ENCODE measurements around the gene TRAPPC2.
A peak's percentile ranks its signal among the peaks of the same experiment; 100 is the strongest.

Gene TRAPPC2

DNA sequence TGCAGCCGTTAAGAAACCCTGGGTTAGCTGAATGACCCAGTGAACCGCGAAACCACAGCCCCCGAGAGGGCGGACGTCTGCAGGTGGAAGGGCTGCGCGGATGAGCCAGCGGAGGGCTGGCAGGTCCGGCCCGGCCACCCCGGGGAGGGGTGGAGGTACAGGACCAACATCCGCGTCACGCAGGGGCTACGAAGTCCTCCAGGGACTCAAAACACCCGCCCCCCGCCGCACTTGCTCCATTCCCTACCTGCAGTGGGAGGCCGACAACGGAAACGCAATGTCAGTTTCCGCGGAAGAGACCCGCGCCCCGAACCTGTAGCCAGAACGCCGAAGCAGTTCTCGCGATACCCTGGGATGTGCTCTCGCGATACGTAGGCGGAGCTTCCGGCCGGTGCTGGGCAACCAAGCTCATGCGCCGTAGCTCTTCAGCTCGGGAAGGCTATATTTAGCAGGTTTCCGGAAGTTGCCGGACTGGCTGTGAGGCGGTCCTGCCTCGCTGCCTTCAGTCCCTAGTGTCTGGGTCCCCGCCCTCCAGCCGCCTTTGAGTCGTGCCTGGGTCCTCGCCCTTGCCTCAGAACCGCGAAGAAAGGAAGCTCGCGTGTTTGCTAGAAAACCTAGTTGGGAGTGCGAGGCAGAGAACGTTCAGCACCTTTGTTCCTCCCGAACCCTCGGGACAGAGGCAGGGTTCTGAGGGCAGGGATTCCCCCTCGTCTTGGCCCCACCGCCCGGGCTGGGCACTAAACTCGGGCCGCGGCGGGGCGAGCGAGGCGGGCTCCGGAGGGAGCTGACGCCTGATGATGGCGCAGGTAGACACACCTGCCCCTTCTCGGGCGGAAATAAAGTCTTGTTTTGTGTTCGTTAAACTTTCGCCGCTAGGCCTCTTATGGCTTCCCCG lies at the start of gene TRAPPC2, which contains the start of gene OFD1:
Gene TRAPPC2 (minus strand): TSS at position 343 of the 895 bp plus-strand sequence. CDS start 14,657 bp downstream, outside the sequence.
Gene OFD1 (plus strand): TSS at position 471 of the 895 bp plus-strand sequence. CDS start 324 bp downstream, at position 795.
- peak; percentile 96 to 100 (median 99) for DNase-seq

DNA sequence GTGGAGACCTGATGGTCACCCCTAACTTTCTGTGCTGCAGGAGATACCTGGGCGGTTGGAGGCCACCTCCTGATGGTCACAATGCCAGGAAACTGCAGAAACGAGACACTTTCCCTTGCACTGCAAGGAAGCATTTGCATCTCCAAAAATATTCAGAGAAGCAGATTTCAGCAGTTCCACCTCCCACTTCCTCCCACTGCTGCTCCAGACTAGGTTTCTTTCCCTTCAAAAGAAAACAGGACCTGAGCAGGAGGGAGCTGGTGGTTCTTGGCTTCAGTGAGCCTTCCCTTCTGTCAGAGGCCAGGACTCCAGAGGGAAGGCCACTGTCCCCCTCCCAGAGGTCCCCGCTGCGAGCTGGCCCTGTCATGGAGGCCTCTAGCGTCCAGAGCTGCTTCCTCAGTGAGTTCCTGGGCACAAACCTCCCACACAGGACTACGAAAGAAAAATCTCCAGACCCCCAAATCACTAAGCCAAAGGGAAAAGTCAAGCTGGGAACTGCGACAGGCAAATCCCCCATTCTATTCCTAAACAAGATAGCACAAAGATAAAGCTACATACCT lies 46.5 kb upstream of the TRAPPC2 start:
- DNase-seq = no peak

DNA sequence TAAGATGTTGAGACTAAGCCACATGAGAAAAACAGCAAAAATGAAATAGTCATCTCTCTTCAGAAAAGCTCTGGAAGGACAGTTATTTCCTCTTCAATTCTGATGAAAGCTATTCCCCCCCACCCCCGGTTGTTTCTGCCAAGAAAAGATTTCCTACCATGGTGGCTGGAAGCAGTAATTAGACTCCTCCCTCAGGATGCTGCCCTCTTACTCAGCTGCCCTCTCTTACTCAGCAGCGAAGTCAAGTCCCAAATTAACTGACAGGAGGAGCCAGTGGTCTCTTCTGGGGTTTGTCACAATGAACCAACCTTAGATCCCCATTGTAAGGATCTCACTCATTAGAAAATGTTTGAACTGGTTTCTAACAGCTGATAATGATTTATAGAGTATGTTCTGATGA lies 44.5 kb upstream of the TRAPPC2 start:
- DNase-seq = peak in 2 of 3 experiments; percentile 13 to 35

DNA sequence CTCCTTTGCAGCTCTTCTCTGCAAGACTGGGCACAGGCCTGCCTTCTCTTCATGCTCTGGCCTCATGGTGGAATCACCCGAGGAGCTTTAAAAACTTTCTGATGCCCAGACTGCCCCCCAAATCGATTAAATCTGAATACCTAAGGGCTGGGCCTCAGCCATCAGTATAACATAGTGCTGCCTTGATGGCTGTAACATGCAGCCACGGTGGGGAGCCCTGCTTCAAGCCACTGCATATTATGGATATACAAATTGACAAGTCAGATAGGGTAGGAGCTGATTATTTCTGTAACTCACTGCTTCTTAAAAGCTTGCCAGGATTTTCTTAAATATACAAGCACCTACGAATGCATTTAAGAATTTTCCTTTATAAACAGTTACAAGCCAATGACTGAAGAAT lies 42.0 kb upstream of the TRAPPC2 start:
- DNase-seq = no peak

DNA sequence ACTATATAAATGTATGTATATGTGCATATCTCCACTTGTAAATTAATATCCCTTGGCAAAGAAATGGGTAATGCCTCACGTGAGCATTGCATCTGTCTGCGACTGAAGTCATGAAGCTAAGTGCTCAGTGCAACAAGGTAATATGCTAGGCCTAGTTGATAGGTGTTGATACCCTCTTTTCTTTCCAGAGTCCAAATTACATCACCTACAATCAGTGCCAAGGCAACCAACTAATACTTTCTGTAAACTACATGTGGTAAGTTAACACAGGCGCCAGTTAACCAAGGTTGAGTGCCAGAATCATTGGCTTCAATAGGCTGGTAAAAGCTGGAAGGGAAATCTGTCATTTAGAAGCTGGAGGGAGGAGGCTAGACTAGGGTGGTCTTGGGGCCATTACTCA lies 41.4 kb upstream of the TRAPPC2 start:
- DNase-seq = no peak

DNA sequence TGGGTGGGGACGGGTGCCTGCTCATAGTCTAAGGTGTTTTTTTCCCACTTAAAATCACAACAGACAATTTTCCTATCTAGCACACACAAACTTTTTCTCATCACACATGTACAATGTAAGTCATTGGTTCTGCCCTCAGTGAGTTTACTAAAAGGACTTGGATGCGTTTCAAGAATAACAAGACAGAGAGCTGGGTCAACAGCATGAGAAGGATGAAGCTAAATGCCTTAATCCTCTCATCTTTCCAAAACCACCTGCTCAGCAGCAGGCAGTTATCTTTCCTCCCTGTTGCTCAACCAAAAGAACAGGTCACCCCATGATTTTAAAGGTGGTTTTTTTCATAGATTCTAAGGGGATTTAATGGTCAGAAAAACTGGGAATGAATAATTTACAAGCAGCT lies 40.3 kb upstream of the TRAPPC2 start:
- no peak for DNase-seq

DNA sequence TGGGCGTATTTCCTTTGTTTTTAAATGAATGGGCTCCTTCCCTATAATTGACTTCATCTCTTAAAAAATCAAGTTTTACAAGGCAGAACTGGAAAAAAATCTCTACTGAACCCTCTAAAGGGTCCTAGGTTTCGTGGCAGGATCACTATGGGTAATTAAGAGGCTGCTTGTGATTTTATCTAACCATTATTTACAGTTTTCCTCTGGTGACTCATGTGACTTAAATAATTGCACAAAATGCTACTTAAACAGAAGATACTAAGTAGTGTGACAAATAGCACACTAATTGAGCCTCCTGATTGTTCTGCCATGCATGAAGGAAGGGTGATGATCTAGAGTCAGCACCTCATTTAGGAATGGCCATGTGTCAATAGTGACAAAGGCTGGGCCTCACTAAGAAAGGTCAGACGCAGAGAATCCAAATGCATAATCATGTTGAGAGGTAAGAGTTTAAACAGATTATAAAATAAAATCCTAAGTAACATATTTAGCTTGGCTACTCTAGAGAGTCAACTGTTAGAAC lies 35.7 kb upstream of the TRAPPC2 start:
- peak in 2 of 3 experiments; percentile 70 to 94 for DNase-seq

DNA sequence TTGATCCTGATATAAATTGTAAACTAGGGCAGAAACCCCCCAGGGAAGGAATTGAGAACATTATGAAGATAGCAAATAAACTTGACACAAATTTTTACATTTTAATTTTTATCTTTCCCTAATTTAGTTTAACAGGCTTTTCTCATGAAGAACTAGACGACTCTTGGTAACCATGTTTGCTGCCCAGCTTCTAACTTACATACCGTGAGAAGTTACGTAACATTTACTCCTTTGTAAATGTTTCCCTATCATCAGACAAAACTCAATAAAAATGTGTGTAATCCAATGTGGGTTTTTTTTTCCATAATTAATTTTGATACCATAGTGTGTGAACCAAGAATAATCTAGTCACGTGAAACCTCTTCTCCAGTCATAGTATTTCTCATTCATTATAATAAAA lies 34.5 kb upstream of the TRAPPC2 start:
- no peak for DNase-seq

DNA sequence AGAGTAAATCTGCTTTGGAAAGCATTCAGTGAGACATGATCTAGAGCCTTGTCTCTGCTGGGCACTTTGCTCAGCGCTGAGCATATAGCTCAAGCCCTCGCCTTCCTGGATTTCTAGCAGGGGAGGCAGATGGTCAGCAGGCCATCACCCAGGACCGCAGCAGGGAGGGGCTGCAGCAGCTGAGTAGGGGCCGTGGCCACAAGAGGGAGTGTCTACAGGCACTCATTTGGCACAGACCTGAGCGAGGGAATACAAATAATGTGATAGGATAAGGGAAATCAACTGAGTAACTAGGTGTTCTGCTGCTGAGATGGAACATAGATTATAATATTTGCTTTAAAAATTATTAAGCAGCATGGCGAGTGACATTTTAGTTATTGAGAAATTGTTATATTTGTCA lies 30.3 kb upstream of the TRAPPC2 start:
- peak in 2 of 3 experiments; percentile 25 to 56 for DNase-seq

DNA sequence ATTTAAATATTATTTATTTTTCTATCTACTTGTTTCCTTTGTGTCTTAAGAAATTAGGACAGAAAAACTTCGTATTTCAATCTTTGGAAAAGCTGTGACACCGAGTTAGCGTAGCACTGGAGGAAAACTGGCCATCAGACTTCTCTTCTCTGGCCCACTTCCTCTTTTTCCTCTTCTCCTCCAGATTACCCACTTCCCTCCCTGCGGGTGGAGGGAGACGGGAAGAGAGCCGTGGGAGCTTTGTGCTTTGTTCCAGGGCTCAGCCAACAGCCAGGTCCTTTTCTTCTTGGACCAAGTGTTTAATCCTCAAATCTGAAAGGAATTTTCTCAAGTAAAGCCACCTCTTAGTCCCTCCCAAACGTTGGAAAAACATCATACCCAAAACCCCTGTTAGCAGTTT lies 29.9 kb upstream of the TRAPPC2 start:
- no peak for DNase-seq

DNA sequence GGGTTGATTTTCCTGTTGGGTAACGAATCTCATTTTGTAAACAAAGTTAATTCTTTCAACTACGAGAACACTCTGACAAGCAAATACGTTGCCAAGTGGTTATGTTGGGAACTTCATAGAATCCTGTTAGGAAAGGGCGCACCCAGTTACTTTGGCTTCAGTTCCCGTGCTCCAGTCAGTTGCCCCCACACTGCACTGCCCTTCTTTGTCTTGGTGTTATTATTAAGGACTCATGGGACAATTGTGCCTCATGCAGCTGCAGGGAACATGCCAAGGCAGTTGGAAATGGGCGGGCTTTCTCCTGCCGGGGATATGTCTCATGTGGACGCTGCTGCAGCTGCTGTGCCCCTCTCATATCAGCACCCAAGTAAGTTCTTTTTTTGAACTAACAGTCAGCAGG lies 29.1 kb upstream of the TRAPPC2 start:
- no peak for DNase-seq

DNA sequence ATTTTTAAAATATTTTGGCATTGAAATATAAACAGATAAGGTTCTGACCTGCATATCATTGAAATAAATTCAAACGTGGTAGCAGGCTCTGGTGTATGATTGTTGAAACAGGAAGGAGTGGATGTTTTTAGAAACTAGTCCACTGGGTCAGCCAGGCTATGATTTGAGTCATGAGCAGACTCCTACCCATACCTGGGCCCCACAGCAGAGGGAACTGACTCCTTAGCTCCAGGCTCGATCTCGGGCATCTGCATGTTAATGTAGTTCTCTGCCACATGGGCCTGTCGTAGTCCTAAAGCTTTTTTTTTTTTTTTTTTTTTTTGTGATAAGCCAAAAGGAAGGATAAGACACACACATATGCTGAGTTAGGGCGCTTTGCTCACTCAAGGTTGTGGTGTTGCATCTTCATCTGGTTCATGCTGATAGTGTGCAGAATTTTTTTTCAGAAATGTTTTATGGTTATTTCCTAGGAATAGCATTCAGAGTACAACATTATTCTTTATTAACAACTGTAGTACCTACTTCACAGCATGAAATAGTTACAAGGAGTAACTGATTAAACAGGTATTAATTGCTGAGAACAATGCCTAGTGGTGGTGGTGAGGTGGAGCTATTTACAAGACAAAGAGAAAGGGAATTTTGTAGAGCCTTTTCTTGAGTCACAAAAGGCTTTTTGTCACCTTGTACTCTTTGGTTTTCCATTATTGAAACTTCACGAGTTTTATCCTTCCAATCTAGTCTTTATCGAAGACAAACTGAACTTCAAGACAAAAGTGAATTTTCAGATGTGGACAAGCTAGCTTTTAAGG lies 27.4 kb upstream of the TRAPPC2 start:
- peak in 1 of 3 experiments; percentile 37 for DNase-seq

DNA sequence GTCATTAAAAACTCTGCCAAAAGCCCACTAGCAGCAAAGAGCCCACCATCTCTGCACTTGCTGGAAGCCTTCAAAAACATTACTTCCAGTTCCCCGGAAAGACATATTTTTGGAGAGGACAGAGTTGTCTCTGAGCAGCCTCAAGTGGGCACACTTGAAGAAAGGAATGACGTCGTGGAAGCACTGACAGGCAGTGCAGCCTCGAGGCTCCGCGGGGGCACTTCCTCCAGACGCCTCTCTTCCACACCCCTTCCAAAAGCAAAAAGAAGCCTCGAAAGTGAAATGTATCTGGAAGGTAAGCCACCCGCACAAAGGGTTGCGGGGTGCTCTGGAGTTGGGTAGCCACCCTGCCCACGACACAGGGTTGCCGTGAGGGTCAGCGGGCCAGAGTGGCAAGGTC lies 26.0 kb upstream of the TRAPPC2 start:
- no peak for DNase-seq

DNA sequence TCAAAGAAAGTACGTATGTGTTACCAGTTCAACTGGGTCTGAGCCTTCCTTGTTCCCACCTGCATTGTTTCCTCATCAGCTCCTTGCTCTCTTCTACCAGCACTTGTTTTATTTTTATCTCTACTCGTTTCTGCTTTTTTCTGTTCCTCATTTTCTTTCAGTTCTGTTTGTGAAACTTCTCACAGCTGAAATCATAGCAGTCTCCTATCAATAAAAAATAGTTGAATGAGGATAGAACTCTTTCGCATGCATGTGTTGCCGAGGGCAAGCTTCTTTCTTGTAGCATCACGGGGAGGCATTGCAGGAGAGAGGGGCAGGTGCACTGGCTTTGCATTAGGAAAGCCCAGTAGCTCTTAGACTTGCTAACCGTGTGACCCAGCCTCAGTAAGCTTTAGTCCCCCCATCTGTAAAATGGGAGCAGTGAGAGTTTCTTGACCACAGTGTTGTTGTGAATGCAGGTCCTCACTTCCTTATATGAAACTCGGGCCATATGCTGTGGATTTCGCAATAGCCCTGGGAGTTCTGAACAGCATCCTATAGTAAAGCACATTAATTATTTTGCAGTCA lies 24.8 kb upstream of the TRAPPC2 start:
- DNase-seq = no peak

DNA sequence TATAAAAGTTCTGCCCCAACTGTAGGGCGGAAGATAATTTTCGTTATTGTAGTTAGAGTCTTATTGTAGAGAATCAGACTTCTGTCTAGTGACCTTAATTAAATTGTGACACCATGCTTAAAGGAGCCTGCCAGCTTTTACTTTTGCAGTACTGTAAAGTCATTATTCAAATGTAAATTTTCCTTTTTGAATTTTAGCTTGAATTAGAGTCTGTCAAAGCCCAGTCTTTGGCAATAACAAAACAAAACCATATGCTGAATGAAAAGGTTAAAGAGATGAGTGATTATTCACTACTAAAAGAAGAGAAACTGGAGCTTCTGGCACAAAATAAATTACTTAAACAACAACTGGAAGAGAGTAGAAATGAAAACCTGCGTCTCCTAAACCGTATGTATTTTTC lies 22.0 kb upstream of the TRAPPC2 start:
- DNase-seq = no peak

DNA sequence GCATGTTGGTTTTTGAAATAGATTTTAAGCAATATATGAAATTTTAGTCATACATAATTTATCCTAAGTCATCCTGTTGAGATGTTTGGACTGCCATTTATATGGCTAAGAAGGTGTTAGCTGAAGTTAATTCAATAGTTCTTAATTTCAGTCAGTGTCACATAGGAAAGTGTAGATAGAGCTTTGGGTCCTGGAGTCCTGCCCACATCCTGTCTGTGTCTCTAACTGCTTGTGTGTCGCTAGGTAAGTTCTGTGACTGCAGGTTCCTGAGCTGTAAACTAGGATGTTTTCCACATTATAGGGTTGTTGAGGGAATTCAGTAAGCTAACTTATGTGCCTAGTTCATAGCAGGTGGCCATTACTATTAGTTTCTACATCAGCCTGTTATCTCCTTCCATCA lies 20.8 kb upstream of the TRAPPC2 start:
- DNase-seq = no peak

DNA sequence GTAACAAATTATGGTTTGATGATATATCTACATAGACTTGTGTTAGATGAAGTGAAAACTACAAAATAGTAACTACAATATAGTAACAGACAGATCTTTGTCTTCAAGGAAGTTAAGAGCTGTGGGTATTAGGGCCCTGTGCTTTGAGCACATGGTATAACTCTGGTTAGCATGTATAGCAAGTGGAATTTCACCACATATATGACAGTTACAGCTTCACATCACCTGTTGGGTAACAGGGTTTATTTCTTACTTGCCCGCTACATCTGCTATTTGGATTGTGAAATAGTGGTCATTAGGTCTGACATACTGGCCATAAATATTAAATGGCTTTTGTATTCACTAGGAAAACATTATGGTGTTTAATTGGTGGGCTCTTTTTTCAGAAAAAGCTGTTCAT lies 20.3 kb upstream of the TRAPPC2 start:
- DNase-seq = peak in 1 of 3 experiments; percentile 33

DNA sequence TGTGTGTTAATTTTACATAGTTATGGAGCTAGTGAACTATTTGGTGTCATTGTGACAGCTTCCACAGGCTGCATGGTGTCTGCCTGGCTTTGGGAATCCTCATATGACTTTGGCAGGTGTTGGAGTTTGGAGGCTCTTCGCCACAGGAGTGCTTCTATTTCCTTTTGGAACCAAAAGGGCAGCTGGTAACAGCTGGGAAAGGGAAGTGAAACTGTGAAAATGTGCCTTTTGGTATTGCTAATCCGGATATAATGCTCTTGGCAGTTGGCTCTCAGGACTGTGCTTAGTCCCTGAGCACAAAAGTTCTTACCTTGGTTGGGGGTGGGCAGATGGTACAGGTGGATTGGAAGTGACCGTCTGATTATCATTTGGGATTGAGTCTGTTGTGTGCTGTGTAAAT lies 18.2 kb upstream of the TRAPPC2 start:
- no peak for DNase-seq

DNA sequence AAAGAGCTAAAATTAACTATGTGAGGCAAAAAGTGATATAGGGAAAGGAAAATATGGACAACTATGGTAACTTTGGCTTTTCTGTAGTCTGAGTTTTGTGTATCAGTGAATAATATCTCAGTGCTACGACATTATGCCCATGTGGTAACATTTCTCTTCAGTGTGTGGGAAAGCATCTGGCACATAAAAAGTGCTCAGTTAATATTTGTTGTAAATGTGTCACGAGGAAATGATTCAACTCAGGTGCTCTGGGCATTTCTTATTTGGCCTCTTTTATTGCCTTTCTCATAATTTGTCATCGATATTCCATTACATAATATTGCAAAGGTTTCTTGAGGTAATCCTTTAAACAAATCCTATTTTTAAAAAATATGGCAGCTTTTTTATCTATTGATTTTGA lies 17.7 kb upstream of the TRAPPC2 start:
- no peak for DNase-seq

DNA sequence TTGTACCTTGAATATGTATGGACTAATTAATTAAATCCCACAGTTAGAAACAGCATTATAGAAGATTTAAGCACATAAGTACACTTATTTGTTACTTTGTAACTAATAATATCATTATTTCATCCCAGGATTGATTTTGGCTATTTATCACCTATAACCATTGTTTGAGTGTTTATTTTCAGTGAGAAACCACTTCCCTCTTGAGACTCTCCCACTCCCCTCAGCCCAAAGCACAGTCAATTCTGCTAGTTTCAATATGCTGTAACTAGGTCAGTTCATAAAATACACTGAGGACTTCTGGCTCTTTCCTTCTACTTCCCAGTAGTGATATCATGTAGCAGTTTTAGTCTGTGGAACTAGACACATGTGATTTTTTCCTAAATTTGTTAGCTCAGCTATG lies 16.4 kb upstream of the TRAPPC2 start:
- DNase-seq = no peak

DNA sequence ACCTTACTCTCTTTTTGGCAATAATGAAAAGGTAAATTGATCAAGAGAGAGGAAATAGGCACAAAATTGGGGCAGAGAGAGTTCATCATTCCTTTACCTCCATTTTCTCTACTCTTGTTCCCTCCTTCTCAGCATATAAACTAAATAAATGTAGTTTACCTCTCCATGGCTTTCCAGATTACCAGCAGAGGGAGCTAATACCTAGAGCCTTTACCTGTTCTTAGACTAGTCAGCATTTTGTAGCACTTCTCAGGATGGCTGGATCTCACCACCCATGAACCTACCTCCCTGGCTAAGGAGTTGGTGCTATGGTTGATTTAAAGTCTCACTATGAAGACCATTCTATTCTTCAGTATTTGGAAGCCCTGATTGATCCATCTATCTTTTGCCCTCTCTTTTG lies 15.8 kb upstream of the TRAPPC2 start:
- peak; percentile 3 to 86 (median 45) for DNase-seq

DNA sequence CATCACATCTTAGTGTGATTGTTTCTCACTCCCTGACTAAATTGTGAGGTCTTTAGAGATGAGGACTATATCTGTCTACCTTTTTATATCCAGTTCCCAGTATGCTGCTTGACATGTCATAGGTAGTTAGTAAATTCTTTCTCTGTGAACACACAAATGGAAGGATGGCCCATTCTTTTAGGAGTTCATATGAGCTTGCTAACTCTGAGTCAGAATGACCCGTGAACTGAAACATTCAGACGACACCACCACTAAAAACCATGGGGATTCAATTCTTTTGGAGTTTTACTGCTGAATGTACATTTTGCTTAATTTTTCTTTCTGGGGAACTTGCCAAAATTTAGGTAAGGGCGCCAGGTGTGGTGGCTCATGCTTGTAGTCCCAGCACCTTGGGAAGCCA lies 14.1 kb upstream of the TRAPPC2 start:
- no peak for DNase-seq

DNA sequence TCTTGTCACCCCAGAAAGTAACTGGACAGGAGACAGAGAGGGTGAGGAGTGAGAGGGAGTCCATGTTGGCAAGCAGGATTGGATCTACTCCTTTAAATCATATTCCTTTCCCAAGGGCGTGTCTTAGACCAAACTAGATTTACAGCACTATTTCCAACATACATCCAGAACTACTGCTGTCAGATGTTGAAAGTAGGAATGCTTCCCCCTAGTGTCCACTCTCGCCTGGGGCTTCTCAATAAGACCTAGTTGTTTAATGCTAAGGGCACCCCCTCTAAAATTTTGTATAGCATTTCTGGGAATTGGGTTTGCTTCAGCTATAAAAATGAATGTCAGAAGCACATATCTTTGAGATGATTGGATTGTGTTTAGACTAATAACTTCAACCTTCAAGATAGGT lies 13.4 kb upstream of the TRAPPC2 start:
- DNase-seq = peak; percentile 6 to 65 (median 24)
